Measurements from ENCODE around the gene IFI30.

The IFI30 gene

DNA sequence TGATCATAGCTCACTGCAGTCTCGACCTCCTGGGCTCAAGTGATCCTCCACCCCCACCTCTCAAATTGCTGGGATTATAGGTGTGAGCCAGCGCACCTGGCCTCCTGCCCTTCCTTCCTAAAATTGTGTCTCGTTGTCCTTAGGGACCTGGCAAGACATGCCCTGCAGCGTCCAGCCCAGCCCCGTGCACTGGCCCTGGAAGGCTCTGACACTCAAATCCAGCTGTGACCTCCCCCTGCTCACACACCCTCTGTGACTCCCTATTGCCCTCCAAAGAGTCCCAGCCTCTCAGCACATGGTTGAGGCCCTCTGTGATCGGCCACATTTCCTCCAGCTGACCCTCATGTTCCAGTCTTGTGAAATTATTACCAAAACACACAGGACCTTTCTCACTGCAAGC, 24.3 kb downstream of the IFI30 start:
- in situ Hi-C loops (cut with HindIII; ENCODE audit: low sequenced_read_pairs), result no loop called here
- TF ChIP-seq, protein P1, sequence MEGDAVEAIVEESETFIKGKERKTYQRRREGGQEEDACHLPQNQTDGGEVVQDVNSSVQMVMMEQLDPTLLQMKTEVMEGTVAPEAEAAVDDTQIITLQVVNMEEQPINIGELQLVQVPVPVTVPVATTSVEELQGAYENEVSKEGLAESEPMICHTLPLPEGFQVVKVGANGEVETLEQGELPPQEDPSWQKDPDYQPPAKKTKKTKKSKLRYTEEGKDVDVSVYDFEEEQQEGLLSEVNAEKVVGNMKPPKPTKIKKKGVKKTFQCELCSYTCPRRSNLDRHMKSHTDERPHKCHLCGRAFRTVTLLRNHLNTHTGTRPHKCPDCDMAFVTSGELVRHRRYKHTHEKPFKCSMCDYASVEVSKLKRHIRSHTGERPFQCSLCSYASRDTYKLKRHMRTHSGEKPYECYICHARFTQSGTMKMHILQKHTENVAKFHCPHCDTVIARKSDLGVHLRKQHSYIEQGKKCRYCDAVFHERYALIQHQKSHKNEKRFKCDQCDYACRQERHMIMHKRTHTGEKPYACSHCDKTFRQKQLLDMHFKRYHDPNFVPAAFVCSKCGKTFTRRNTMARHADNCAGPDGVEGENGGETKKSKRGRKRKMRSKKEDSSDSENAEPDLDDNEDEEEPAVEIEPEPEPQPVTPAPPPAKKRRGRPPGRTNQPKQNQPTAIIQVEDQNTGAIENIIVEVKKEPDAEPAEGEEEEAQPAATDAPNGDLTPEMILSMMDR (IDR thresholded peaks at IDR 0.05; ENCODE audit: low read depth, low read length, missing control alignments), result no peak
- no peak overlapping the region for H3K4me3 ChIP-seq (ENCODE audit: low read depth, low read length)
- DNase-seq (ENCODE audit: low read depth), result no peak

DNA sequence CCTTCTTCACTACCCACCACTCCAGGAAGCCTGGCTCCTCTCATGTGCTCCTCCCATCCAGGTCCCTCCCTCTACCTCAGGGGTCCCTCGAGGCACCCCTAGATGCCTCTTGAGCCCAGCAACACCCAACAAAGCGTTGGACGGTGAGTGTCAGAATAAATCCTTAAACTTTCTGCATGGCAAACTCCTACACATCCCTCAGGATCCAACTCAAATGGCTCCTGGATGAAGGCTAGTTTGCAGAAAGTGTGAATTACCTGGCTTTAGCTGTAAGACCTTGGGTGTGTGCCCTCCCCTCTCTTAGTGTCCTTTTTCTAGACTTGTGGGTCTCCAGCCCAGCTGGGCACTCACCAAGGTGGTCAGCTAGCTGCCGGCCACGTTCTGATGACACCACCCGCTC, 24.8 kb downstream of the IFI30 start:
- no peak overlapping the region for H3K4me3 ChIP-seq (ENCODE audit: low read depth, low read length)
- TF ChIP-seq, protein P1 (IDR thresholded peaks at IDR 0.05; ENCODE audit: low read depth, low read length, missing control alignments), result no peak
- in situ Hi-C loops (cut with HindIII; ENCODE audit: low sequenced_read_pairs), result no loop called here
- DNase-seq (ENCODE audit: low read depth), result no peak

DNA sequence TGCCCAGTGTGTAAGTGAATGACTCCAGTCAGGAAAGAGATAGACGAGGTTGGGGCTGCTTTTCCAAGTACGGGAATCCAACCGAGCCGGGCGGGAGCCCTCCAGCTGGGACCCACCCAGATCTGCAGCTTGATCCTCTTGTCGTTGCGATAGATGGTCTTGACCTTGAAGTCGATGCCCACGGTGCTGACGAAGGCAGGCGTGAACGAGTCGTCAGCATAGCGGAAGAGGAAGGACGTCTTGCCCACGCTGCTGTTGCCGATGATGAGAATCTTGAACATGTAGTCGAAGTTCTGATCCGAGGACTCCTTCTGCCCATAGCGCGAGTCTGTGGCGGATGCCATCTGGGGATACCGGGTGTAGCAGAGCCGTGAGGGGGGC, 28.8 kb downstream of the IFI30 start:
- in situ Hi-C loops (cut with HindIII; ENCODE audit: low sequenced_read_pairs), result no loop called here
- no peak overlapping the region for H3K4me3 ChIP-seq (ENCODE audit: low read depth, low read length)
- TF ChIP-seq, protein P1 (IDR thresholded peaks at IDR 0.05; ENCODE audit: low read depth, low read length, missing control alignments), result no peak
- DNase-seq (ENCODE audit: low read depth), result no peak

DNA sequence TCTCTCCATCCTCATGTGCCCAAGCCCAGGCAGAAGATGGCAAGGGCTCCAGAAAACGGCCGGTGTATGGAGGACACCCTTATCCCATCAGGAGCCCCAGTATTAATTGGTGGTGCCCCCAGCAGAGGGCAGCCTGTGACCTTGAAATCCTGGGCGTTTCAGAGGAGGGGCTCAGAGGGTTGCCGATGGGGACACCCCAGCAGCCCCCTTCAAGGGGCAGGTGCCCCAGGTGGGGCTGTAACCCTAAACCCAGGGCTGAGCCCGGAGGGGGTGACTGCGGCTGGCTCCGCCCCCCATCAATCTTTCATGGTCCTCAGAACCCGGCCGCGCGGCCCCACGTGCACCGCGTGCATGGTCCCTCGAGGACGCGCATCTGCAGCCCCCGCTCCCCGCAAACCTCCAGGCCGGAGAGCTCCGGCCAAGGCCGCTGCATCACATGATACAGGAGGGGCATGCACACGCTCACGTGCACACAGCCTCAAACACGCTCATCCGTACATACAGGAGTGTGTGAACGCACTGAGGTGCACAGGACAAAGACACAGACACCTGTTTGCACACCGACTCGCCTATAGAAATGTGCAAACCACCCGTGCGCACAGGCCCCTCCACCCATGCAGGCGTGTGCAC, 29.3 kb downstream of the IFI30 start:
- peak overlapping the region; percentile 71 for H3K4me3 ChIP-seq (ENCODE audit: low read depth, low read length)
- TF ChIP-seq, protein P1 (IDR thresholded peaks at IDR 0.05; ENCODE audit: low read depth, low read length, missing control alignments), result peak; percentile 21
- in situ Hi-C loops (cut with HindIII; ENCODE audit: low sequenced_read_pairs), result no loop called here
- DNase-seq (ENCODE audit: low read depth), result no peak

DNA sequence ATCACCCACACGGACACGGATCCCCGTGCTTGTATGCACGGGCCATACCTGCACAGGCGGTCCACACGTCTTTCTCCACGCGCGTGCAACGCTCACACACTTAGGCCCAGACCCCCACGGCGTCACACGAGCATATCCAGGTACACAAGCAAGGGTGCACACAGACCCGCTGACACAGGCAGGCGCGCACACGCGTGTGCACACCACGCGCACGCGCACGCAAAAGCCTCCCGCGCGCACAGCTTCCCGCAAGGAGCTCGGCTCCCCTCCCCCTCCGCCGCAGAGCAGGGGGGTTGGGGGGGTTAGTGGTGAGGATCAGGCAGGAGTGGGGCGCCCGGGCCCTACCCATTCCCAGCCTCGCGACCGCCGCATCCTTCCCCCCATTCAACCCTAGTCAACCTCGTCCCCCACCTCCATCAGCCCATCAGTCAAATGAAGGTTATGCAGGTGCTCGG, 29.8 kb downstream of the IFI30 start:
- TF ChIP-seq, protein P1 (IDR thresholded peaks at IDR 0.05; ENCODE audit: low read depth, low read length, missing control alignments), result no peak
- DNase-seq (ENCODE audit: low read depth), result no peak
- peak overlapping the region; percentile 71 for H3K4me3 ChIP-seq (ENCODE audit: low read depth, low read length)
- in situ Hi-C loops (cut with HindIII; ENCODE audit: low sequenced_read_pairs), result no loop called here

DNA sequence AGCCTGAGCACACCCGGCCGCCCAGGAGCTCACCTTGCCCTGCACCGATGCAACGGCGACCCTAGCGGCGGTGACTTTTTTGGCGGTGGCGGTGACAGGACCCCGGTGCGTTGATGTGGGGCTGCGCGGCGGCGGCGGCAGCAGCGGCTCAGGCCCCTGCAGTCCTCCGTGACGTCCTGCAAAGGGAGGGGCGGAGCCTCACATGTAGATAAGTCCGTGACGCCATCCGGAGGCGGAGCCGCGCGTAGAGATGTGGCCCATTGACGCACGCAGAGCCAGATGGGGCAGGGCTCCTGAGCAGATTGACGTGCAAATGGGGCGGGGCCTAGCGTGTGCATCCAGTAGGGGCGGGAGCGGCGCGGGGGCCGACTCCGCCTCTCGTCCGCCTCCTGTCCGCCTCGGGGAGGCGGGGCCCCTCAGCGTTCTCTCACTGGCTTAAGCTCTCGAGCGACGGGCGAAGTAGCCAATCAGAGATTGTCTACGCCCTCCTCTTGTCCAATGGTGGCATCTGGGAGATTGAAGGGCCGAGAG, 30.3 kb downstream of the IFI30 start, which contains the start of gene RAB3A:
RAB3A (minus strand) TSS at position 180 of the 531 bp plus-strand sequence. CDS start 1,302 bp downstream, outside the sequence.
- DNase-seq (ENCODE audit: low read depth), result peak; percentile 100
- TF ChIP-seq, protein P1 (IDR thresholded peaks at IDR 0.05; ENCODE audit: low read depth, low read length, missing control alignments), result no peak
- in situ Hi-C loops (cut with HindIII; ENCODE audit: low sequenced_read_pairs), result no loop called here
- peak within 1 kb of the TSS; percentile 71 for H3K4me3 ChIP-seq (ENCODE audit: low read depth, low read length)

All from astrocyte of the cerebellum (primary cell).